Raji (cell line): ENCODE data around the gene PECR.

ENCODE experiments used
- POLR2A ChIP-seq: IDR thresholded peaks from 2 replicates; pipeline ENCODE4 v1.6.1; 2011; ENCODE audit warnings: low read depth, low read length, control low read depth; ENCODE audit not compliant: insufficient read depth

The PECR gene

GRCh38 chr2:216083464-216084281, 2.1 kb upstream of the PECR start:
- TF ChIP-seq POLR2A = no peak

GRCh38 chr2:216082805-216083204, 1.2 kb upstream of the PECR start:
- no peak; the same call in 1 of the 2 replicates for TF ChIP-seq POLR2A

- TF ChIP-seq POLR2A = no peak
These were observed 605 bp upstream of the PECR start for GRCh38 chr2:216082117-216082711.

DNA sequence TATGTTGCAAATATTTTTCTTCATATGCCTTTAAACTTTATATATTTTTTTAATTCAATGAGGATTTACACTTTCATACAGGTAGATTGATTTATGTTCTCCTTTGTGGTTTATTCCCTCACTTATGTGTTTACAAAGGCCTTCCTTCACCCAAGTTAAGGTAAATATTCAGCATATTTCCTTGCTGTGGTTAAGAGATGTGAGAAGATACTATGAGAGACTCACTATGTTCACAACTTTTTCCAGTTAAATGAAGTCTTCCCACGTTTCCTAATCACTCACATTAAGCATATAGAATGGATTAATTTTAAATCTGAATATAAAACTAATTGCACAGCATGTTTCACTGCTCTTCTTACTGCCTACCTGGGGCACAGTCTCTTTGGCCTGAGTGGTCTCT, 597 bp downstream of the PECR start:
- no peak for TF ChIP-seq POLR2A

- TF ChIP-seq POLR2A = no peak
These were observed 2.8 kb downstream of the PECR start for GRCh38 chr2:216078776-216079175.

- TF ChIP-seq POLR2A = no peak
These were observed 5.8 kb downstream of the PECR start for GRCh38 chr2:216075510-216076485.

DNA sequence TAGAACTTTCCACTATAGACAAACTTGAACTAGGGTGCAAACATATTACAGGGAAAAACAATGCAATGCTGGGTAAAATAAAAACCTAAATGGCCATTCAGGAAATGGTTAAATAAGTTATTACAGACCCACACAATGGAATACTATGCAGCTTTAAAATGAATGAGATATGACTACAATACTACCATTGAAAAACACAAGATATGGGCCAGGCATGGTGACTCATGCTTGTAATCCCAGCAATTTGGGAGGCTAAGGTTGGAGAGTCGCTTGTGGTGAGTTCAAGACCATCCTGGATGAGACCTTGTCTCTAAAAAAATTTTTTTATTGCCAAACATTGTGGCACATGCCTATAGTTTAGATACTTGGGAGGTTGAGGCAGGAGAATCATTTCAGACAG, 6.8 kb downstream of the PECR start:
- TF ChIP-seq POLR2A = no peak

DNA sequence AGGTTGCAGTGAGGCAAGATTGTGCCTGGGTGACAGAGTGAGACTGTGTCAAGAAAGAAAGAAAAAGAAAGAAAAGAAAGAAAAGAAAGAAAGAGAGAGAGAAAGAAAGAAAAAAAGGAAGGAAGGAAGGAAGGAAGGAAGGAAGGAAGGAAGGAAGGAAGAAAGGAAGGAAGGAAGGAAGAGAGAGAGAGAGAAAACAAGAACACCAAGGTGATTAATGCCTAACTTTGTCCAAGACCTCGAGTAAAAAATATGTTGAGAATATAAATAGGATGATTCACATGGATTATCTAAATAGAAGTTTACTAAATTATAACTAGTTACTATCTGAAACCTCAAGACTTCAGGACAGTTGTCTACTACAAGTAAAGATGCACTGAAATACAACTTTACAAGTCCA, 7.2 kb downstream of the PECR start:
- TF ChIP-seq POLR2A = no peak

DNA sequence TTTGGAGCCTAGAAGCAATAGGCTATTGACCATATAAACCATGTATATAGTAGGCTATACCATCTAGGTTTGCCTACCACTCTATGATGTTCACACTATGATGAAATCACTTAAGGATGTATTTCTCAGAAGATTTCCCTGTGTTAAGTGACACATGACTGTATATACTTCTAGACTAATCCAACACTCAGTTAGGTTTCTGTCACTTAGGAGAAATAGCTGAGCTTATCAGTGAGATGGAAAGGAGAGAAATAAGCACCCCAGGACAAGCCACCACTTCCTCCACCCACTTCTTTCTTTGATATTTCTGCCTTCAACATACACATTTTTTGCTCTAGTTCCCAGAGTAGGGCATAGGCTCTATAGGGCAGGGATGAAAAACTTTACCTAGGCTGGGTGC, 7.8 kb downstream of the PECR start:
- TF ChIP-seq POLR2A = no peak

- TF ChIP-seq POLR2A = no peak
These were observed 9.1 kb downstream of the PECR start for GRCh38 chr2:216072473-216072872.

DNA sequence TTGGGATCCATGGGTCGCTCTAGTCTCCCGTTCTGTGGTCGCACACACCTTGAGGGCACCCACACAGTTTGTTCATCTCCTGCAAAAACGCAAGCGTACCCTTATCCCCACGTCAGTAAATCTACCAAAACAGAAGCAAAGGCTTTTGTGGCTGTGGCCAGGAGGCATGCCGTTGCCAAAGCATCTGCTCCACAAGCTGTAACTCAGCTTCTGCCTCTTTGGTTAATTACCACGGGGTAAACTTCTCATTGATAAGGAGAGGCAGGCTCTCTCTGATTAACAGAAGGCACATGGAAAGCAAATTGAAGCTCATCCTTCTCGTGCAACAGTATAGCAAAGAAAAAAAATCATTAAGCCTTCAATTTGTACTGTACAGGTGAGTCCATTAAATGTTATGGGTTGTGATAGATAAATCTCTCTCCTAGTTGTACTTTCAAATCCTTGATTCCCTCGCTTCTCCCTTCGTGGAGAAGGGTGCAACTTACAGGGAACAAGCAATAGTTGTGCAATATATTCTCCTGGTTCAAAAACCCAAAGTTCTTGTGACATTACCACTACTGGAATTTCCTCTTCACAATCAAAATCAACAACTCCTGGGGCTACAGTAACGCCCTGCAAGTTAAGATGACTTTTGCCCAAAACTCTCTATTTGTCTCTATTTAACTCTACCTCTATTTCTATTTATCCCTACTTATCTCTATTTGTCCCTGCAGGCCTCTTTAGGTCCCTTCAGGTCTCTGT, 10.3 kb downstream of the PECR start:
- TF ChIP-seq POLR2A = no peak

DNA sequence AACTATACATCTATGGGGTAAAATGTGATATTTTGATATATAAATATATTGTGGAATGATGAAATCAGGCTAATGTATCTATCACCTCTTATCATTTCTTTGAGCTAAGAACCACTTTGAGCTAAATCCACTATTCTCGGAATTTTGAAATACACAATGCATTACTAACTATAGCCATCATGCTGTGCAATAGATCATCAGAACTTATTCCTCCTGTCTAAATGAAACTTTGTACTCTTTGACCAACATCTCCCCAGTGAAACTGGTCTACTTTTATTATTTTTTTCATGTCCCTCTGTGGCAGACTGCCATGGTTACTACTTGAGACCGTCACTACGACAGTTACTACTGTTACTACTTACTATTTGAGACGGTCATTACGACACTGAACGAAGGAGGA, 11.4 kb downstream of the PECR start:
- TF ChIP-seq POLR2A = no peak

GRCh38 chr2:216069028-216069427, 12.6 kb downstream of the PECR start:
- no peak for TF ChIP-seq POLR2A

GRCh38 chr2:216066230-216066629, 15.4 kb downstream of the PECR start:
- TF ChIP-seq POLR2A = no peak

DNA sequence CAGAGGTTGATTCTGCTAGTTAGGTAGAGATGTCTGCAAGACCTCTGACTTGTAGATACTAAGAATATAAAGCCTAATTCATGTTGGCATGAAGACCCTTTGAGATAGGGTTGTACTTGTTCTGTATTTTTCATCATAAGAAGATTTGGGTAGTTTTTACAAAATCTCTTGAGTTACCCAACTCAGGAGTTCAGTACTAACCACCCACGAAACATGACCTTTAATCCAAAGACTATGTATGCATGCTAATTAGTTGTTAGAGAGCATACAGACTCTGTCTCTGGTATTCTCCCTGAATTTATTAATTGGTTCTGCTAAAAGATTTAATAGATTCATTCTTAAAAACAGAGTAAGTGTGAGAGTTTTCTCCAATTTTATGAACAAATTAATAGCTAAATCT, 16.9 kb downstream of the PECR start:
- TF ChIP-seq POLR2A = no peak
